ENCODE data around the gene ALKBH2.
"Not testable (repeated sequence)": the region's sequence is repeated elsewhere in the genome, so short reads cannot be mapped to it uniquely, and the experiment has no call there.

The ALKBH2 gene

GRCh38 chr12:109065853-109066193 lies 27.4 kb downstream of the ALKBH2 start:
- no peak for DNase-seq

DNA sequence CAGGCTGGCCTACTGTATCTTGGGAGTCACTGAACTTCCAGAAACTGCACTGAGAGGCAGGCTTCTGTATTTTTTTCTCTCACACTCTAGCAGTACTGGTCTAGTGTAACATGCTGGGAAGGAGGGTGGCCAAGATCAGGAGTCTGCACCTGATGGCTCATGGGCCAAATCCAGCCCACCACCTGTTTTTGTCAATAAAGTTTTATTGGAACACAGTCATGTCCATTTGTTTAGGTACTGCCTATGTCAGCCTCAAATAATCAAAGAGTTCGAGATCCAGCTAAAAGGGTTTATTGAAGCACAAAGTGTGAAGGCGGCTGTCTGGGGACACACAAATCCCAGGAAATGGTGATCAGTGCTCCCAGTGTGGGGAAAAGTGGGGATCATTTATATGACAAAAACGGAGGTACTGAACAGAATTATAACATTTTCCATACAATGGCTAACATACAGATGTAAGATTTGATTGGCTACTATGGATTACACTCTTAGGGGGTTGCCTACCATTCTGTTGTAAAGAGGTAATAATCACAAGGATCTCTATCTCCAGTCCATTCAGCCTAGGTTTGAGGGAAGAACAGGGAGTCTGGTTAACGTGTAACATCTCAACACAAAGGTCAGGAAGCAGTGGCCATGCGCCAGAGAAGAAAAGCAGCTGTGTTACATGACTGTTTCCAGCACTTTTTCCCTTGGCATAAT lies 28.0 kb downstream of the ALKBH2 start:
- DNase-seq: no peak

DNA sequence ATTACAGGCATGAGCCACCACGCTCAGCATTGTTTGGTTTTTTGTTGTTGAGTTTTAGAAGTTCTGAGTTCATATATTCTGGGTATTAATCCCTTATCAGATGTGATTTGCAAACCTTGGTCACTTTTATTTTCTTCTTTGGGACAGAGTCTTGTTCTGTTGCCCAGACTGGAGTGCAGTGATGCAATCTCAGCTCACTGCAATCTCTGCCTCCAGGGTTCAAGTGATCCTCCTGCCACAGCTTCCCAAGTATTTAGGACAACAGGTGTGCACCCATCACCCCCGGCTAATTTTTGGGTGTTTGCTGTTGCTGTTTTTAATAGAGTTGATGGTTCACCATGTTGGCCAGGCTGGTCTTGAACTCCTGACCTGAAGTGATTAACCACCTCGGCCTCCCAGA lies 29.1 kb downstream of the ALKBH2 start:
- DNase-seq: no peak

DNA sequence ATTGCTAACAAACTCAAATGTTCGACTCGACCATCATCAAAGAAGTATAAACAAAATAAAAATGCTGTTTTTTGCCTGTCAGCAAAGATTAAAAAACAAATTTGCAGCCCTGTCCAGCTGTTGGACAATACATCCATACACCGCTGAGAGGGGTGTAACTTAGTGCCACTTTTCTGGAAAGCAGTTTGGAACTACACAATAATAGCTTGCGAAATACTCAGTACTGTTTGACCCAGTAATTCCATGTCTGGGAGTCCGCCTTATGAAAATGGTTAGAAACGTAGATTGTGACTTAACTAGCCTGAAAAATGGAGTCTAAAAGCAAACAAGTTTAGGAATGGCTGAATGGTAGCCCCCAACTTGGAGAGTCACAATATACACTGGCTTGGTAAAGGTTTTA lies 34.5 kb downstream of the ALKBH2 start:
- no peak for DNase-seq

DNA sequence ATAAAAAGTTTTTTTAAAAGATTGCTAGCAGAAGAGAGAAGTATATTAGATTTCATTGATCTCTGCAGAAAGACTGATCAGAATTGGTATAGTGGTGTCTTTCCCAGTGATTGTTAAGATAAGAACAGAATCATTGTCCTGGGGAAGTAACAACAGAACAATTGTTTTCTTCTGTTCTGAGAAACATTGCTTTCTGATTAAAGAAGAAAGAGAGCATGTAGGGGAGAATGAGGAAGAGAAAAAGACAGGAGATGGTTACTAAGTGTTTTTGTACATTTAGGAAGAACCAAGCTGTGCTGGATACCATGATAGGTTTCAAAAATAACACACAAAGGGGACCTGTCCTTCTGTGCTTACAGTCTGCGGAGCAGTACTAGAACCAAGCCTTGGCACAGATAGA lies 35.9 kb downstream of the ALKBH2 start:
- no peak for DNase-seq

DNA sequence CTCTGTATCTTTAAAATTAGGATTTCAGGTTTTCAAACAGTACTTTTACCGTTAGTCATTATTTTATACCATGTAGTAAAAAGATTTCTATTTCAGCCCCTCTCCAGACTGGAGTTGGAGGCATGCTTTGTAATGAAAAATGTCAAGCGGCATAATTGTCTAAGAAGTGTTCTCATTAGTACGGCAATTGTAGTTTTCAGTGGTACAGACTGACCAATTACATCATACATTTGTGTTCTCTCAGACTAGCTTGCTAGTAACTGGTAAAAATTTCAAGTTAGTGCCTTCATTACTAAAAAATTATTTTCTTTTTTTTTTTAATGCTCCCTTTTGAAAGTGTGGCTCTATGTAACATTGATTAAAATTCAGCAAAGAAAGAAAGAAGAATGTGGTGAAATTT lies 36.4 kb downstream of the ALKBH2 start:
- no peak for DNase-seq

DNA sequence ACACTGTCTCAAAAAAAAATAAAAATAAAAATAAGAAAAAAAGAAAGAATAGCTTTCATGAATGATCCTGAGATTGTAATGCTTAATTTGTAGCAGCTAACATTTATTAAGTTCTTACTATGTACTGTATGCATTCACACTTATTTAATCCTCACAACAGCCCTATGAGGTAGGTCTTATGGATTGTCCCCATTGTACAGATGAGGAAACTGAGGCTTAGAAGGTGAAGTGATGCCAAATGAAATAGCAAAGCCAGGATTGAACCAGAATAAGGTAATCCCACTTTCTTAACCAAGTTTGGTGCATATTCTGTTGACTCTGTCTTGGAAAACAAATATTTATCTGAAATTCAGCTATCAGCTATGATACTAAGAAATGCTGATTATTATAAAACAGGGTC lies 38.8 kb downstream of the ALKBH2 start:
- no peak for DNase-seq

DNA sequence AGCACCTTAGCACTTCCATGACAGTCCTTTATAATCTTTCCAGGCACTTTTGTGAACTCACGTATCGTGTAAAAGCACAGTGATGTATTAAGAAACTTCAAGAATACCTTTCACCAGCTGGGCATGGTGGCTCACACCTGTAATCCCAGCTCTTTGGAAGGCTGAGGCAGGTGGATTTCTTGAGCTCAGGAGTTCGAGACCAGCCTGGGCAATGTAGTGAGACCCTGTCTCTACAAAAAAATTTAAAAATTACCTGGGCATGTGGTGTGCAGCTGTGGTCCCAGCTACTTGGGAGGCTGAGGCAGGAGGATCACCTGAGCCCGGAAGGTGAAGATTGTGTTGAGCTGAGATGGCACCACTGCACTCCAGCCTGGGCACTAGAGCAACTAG lies 39.2 kb downstream of the ALKBH2 start:
- not testable (repeated sequence) for DNase-seq

GRCh38 chr12:109053382-109054123 lies 39.7 kb downstream of the ALKBH2 start:
- DNase-seq: peak; percentile 3

DNA sequence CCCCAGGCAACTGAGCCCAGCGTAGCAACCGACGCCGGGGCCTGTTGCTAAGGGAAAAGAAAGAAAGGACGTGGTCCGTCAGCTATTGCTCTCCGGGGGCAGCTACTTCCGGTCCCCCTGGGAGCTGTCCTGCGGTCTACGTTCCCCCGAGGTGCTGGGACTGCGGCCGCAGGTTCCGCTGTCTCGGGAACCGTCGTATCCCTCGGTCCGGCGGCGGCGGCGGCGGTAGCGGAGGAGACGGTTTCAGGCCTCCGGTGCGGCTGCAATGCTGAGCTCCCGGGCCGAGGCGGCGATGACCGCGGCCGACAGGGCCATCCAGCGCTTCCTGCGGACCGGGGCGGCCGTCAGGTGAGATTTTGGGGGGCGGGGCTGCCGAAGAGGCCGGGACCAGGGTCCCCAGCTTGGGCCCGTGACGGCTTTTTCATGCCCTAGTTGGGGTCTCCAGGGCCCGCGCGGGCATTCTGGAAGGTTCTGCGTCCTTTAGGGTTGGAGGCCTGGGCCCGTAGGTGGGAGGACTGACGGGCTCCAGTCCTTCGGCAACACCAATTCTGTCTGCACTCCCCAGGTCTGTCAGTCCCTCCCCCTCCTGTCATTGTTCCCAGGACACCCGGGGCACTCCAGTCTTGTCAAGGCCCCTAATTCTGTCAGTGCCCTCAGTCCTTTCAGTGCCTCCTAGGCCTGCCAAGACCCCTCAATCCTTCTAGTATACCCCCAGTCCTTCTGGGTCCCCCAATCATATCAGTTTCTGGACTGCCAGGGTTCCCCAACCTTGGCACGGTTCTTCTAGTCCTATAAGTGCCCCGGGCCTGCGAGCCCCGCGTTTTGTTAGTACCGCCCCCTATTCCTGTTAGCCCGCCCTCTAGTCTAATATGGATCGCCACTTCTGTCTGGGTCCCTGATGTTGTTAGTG lies 40.6 kb downstream of the ALKBH2 start, which contains the start of gene USP30:
USP30 (plus strand) TSS at position 163 of the 910 bp plus-strand sequence; CDS start at position 266, 103 bp downstream.
- peak; percentile 79 for DNase-seq

- no peak for DNase-seq
These were observed 41.2 kb downstream of the ALKBH2 start for GRCh38 chr12:109052097-109052413.

GRCh38 chr12:109049794-109050193 lies 43.5 kb downstream of the ALKBH2 start:
- not testable (repeated sequence) for DNase-seq

DNA sequence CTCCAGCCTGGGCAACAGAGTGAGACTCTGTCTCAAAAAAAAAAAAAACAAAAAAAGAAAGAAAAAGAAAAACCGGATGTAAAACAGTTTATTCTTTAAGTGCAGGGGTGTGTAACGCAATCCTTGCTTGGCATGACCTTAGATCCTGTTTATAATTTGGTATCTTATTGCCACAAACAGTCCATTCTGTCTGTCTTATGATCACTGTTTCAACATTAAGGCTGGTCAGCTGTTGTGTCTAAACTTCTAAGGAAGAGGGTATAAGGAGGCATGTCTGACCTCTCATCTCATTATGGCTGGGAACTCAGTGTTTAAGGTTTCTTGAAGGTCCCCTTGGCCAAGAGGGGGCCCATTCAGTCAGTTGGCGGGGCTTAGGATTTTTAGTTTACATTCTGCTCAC lies 44.6 kb downstream of the ALKBH2 start:
- DNase-seq: not testable (repeated sequence)

DNA sequence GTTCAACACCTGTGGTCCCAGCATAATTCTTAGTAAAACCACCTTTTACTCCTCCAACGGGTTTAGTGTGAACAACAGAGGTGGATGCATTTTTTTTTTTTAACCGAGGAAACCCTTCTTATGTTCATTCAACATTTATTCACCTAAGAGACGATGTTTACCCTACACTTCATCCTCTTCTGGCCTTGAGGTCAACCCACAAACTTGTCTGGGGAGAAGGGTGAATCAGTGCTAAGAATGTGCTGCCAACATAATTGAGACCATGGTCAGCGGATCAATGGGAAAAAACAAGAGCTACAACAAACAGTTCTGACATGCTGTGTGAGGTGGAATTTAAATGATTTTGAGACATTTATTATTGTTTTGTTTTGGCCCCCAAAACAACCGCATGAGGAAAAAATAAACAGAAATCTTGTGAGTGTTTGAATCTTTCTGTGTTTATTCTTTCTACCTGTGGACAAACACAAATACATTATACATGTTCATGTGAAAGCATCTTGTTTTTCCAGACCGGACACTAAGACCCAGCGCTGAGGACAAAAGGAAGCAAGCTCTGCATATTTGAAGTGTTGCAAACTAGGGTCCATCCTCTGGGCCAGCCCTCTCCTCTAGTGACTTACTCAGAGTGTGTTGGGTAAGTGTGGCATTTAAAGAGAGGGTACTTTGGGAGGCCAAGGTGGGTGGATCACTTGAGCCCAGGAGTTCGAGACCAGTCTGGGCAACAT lies 46.0 kb downstream of the ALKBH2 start:
- no peak for DNase-seq

DNA sequence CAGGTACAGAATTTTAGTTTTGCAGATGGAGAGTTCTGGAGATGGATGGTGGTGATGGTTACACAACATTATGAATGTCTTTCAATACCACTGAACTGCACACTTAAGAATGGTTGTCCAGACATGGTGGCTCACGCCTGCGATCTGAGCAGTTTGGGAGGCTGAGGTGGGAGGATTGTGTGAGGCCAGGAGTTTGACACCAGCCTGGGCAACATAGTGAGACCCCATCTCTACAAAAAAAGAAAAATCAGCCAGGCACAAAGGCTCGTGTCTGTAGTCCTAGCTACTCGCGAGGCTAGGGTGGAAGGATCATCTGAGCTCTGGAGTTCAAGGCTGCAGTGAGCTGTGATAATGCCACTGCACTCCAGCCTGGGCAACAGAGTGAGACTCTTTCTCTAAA lies 49.0 kb downstream of the ALKBH2 start:
- no peak for DNase-seq
